Neural cell (in vitro differentiated cells): ENCODE results near the gene ST6GALNAC1. TPM values are rescaled to one million over a fixed set of nuclear protein-coding genes. Genes with fewer than 3 reads are reported as not detected.
A peak's percentile ranks its signal among the peaks of the same experiment; 100 is the strongest.

Experiments
- H2AFZ ChIP-seq: fragments of 200-600, 300-800 bp; sonication (generic), shearing (Covaris generic); 2 replicates; pipeline ENCODE4 v1.6.0; 2014; ENCODE audit warnings: low read depth, mild to moderate bottlenecking, antibody characterized with exemption, low read length, moderate library complexity
- H3F3A ChIP-seq: fragments of 200-600 bp; shearing (Covaris generic); 2 replicates; pipeline ENCODE4 v1.6.1; 2016; ENCODE audit warnings: mild to moderate bottlenecking, moderate library complexity, mixed read lengths, antibody characterized with exemption, low read length; ENCODE audit not compliant: insufficient read depth, poor library complexity, severe bottlenecking
- H3K27ac ChIP-seq: fragments of 200-600, 300-800 bp; sonication (generic), shearing (Covaris generic); 2 replicates; pipeline ENCODE4 v1.5.1; 2014; ENCODE audit warnings: mild to moderate bottlenecking, low read length, moderate library complexity
- H3K27me3 ChIP-seq: fragments of 300-800, 200-600 bp; sonication (generic), shearing (Covaris generic); 2 replicates; pipeline ENCODE4 v1.6.0; 2014; ENCODE audit warnings: mild to moderate bottlenecking, low read depth, low read length, moderate library complexity; ENCODE audit not compliant: insufficient read depth
- H3K36me3 ChIP-seq: fragments of 300-800, 200-600 bp; sonication (generic), shearing (Covaris generic); 2 replicates; pipeline ENCODE4 v1.5.1; 2014; ENCODE audit warnings: mild to moderate bottlenecking, antibody characterized with exemption, low read length, moderate library complexity; ENCODE audit not compliant: insufficient read depth
- H3K4me2 ChIP-seq: fragments of 300-800, 200-600 bp; sonication (generic), shearing (Covaris generic); 2 replicates; pipeline ENCODE4 v1.6.0; 2014; ENCODE audit warnings: mild to moderate bottlenecking, low read length
- H3K4me3 ChIP-seq: fragments of 300-800, 200-600 bp; sonication (generic), shearing (Covaris generic); 2 replicates; pipeline ENCODE4 v1.5.1; 2014; ENCODE audit warnings: mild to moderate bottlenecking, low read length, moderate library complexity
- H3K79me2 ChIP-seq: fragments of 200-600 bp; shearing (Covaris generic); replicated peaks from 2 replicates; pipeline ENCODE4 v1.6.0; 2014; ENCODE audit warnings: mild to moderate bottlenecking, low read length, moderate library complexity; ENCODE audit not compliant: insufficient read depth
- H3K9ac ChIP-seq: fragments of 300-800, 200-600 bp; sonication (generic), shearing (Covaris generic); 2 replicates; pipeline ENCODE4 v1.6.1; 2016; ENCODE audit warnings: mild to moderate bottlenecking, low read length, mixed read lengths
- H3K9me2 ChIP-seq: fragments of 200-600 bp; shearing (Covaris generic); 2 replicates; pipeline ENCODE4 v1.6.1; 2016; ENCODE audit warnings: mild to moderate bottlenecking, low read length, mixed read lengths; ENCODE audit not compliant: insufficient read depth
- H3K9me3 ChIP-seq: fragments of 200-600, 300-800 bp; sonication (generic), shearing (Covaris generic); 2 replicates; pipeline ENCODE4 v1.6.1; 2016; ENCODE audit warnings: mild to moderate bottlenecking, mixed run types, low read length, moderate library complexity, mixed read lengths
- H4K20me1 ChIP-seq: fragments of 200-600 bp; shearing (Covaris generic); 2 replicates; pipeline ENCODE4 v1.6.1; 2016; ENCODE audit warnings: mild to moderate bottlenecking, mixed run types; ENCODE audit not compliant: insufficient read depth
- CTCF ChIP-seq: fragments of 450-650 bp; IDR thresholded peaks from 2 replicates; pipeline ENCODE4 v1.5.1; 2014; ENCODE audit warnings: antibody characterized with exemption, mild to moderate bottlenecking, moderate library complexity; ENCODE audit not compliant: poor library complexity, severe bottlenecking
- EP300 ChIP-seq: fragments of 450-650 bp; conservative IDR thresholded peaks from 2 replicates; pipeline ENCODE4 v1.6.1; 2014; ENCODE audit warnings: antibody characterized with exemption, mild to moderate bottlenecking, moderate library complexity; ENCODE audit not compliant: poor library complexity, severe bottlenecking
- EZH2 ChIP-seq: fragments of 200-600, 300-800 bp; shearing (Covaris generic), sonication (generic); IDR thresholded peaks from 2 replicates; pipeline ENCODE4 v1.6.1; 2014; ENCODE audit warnings: antibody characterized with exemption, low read length, borderline replicate concordance, mild to moderate bottlenecking; ENCODE audit not compliant: insufficient read depth, poor library complexity, severe bottlenecking
- MXI1 ChIP-seq: fragments of 450-650 bp; conservative IDR thresholded peaks from 2 replicates; pipeline ENCODE4 v1.6.1; 2014; ENCODE audit warnings: antibody characterized with exemption, mild to moderate bottlenecking; ENCODE audit not compliant: poor library complexity, severe bottlenecking
- POLR2AphosphoS5 ChIP-seq: IDR thresholded peaks from 2 replicates; pipeline ENCODE4 v1.6.1; 2012
- RAD21 ChIP-seq: fragments of 450-650 bp; conservative IDR thresholded peaks from 2 replicates; pipeline ENCODE4 v1.6.1; 2014; ENCODE audit warnings: antibody characterized with exemption, mild to moderate bottlenecking, moderate library complexity
- REST ChIP-seq: IDR thresholded peaks from 2 replicates; pipeline ENCODE4 v1.6.1; 2012; ENCODE audit warnings: borderline replicate concordance
- SMC3 ChIP-seq: fragments of 450-650 bp; conservative IDR thresholded peaks from 2 replicates; pipeline ENCODE4 v1.6.1; 2014; ENCODE audit warnings: antibody characterized with exemption, mild to moderate bottlenecking, moderate library complexity; ENCODE audit not compliant: poor library complexity
- TAF1 ChIP-seq: IDR thresholded peaks from 2 replicates; pipeline ENCODE4 v1.6.1; 2012; ENCODE audit warnings: low read depth
- polyA plus RNA-seq: library from polyadenylated mRNA; depleted of rRNA; stranded (reverse); fragments of >200 nt; gene quantifications from 2 replicates; pipeline ENCODE4 v1.2.3, GENCODE V29; 2014

Gene ST6GALNAC1
- polyA plus RNA-seq, 1 donor from 2014 or later, result not detected

- Histone ChIP-seq H3K27ac (no peak overlapping the region), H3K4me3 (no peak overlapping the region), H3K9me2 (no peaks in the 10 kb centered on the region), H2AFZ (no peak overlapping the region), H3K9ac (no peak overlapping the region), H3K9me3 (no peaks in the 10 kb centered on the region), H3K4me2 (no peak overlapping the region), H3K27me3 (no peaks in the 10 kb centered on the region), H3K79me2 (no peaks in the 10 kb centered on the region), H3K36me3 (no peaks in the 10 kb centered on the region), H4K20me1 (no peaks in the 10 kb centered on the region), H3F3A (no peaks in the 10 kb centered on the region)
- no peak for TF ChIP-seq REST
- no peak for TF ChIP-seq EZH2
- no peak for TF ChIP-seq SMC3
- no peak for TF ChIP-seq RAD21
- no peak for TF ChIP-seq EP300
- TF ChIP-seq CTCF, result no peak
- no peak for TF ChIP-seq POLR2AphosphoS5
- TF ChIP-seq TAF1, result no peak
Measured at GRCh38 chr17:76682296-76682695, 38.7 kb upstream of the ST6GALNAC1 start.

GRCh38 chr17:76681222-76682137 is 37.9 kb upstream of the ST6GALNAC1 start:
- H3K4me3 ChIP-seq, result no peak overlapping the region
- H3K9me2 ChIP-seq, result no peaks in the 10 kb centered on the region
- peak overlapping the region; percentile 17 for H3K27ac ChIP-seq
- H3K9ac ChIP-seq, result peak overlapping the region; percentile 45
- no peaks in the 10 kb centered on the region for H3K27me3 ChIP-seq
- H3K36me3 ChIP-seq, result no peaks in the 10 kb centered on the region
- H4K20me1 ChIP-seq, result no peaks in the 10 kb centered on the region
- no peaks in the 10 kb centered on the region for H3K9me3 ChIP-seq
- H3K4me2 ChIP-seq, result no peak overlapping the region
- H2AFZ ChIP-seq, result no peak overlapping the region
- no peaks in the 10 kb centered on the region for H3F3A ChIP-seq
- no peak for TF ChIP-seq EZH2
- TF ChIP-seq TAF1, result no peak
- TF ChIP-seq SMC3, result peak; percentile 73
- TF ChIP-seq POLR2AphosphoS5, result peak; percentile 12
- TF ChIP-seq EP300, result no peak
- peak; percentile 78 for TF ChIP-seq CTCF
- peak; percentile 69 for TF ChIP-seq RAD21
- TF ChIP-seq REST, result no peak
- no peak for TF ChIP-seq MXI1
- H3K79me2 ChIP-seq, result no peaks in the 10 kb centered on the region
